K562 (cell line): ENCODE results near the gene NGDN. TPM values are rescaled to one million over a fixed set of nuclear protein-coding genes. Genes with fewer than 3 reads are reported as not detected.

Experiments used
- ATAC-seq: fragments of 200-7000 bp; cut with Tn5 transposase; 3 replicates; pipeline ENCODE4 v1.9.1; 2020; ENCODE audit warnings: moderate library complexity
- BruUV-seq: library from RNA; stranded (reverse); fragments of 400-500 nt; replicated peaks from 2 replicates; lab custom pipeline; 2021; lab: Mats Ljungman, UMichigan
- CTCF ChIA-PET: fragments of 300-600 bp; formaldehyde crosslinking; extraction: SDS; loops from one replicate; lab custom pipeline; 2021; ENCODE audit warnings: low intra/inter-chr PET ratio; lab: Yijun Ruan, JAX
- POLR2A ChIA-PET: fragments of 300-600, 350-650 bp; sonication (Branson Sonifier 250); formaldehyde crosslinking; extraction: SDS; loops from one replicate; lab custom pipeline; 2021; ENCODE audit warnings: antibody characterized with exemption, inconsistent platforms; lab: Yijun Ruan, JAX
- DNase-seq, 4 experiments: peaks; one replicate each; pipeline versions ENCODE4 v3.0.0 to v3.0.0-alpha.2; 2011 to 2018; ENCODE audit warnings: low spot score in 3 of 4, mixed read lengths in 3 of 4; ENCODE audit errors: extremely low read depth in 1 of 4
- FAIRE-seq: peaks from 2 replicates; lab custom pipeline; 2011; peaks lifted over from hg19 to GRCh38; lab: Jason Lieb, UNC
- H2AFZ ChIP-seq: 2 replicates; pipeline ENCODE4 v1.6.0; 2011; ENCODE audit warnings: low read depth, low read length, control low read depth, inconsistent platforms
- H3K27ac ChIP-seq: fragments of 200-600 bp; 3 replicates; pipeline ENCODE4 v1.8.0; 2011; ENCODE audit warnings: low read depth, mild to moderate bottlenecking, control low read depth, inconsistent platforms, low read length, moderate library complexity, mixed read lengths; ENCODE audit errors: extremely low read depth
- H3K27me3 ChIP-seq, 2 experiments: fragments of 300-600 bp in 1 of 2; 2 replicates in 1 of 2; 3 replicates in 1 of 2; pipeline versions ENCODE4 v1.6.0 to v1.8.0; 2011; ENCODE audit warnings: inconsistent platforms in 2 of 2, low read length in 2 of 2, mild to moderate bottlenecking in 1 of 2, mixed read lengths in 1 of 2, moderate library complexity in 1 of 2; ENCODE audit not compliant: control insufficient read depth in 2 of 2, insufficient read depth in 2 of 2
- H3K36me3 ChIP-seq: fragments of 300-600 bp; 3 replicates; pipeline ENCODE4 v1.8.0; 2011; ENCODE audit warnings: mild to moderate bottlenecking, low read length, inconsistent platforms; ENCODE audit not compliant: control insufficient read depth, insufficient read depth
- H3K4me1 ChIP-seq, 2 experiments: fragments of 200-600 bp in 1 of 2; replicated peaks in 1 of 2; 2 replicates in 1 of 2; 3 replicates in 1 of 2; pipeline versions ENCODE4 v1.5.1 to v1.8.0; 2011; ENCODE audit warnings: inconsistent platforms in 2 of 2, low read length in 2 of 2, mild to moderate bottlenecking in 1 of 2, mixed read lengths in 1 of 2, moderate library complexity in 1 of 2; ENCODE audit not compliant: control insufficient read depth in 2 of 2, insufficient read depth in 2 of 2
- H3K4me2 ChIP-seq: 2 replicates; pipeline ENCODE4 v1.6.1; 2011; ENCODE audit warnings: low read length, control low read depth, inconsistent platforms, mixed read lengths; ENCODE audit not compliant: insufficient read depth
- H3K4me3 ChIP-seq: fragments of 200-600 bp; sonication (generic), shearing (Covaris generic); 2 replicates; pipeline ENCODE4 v1.5.1; 2016; ENCODE audit warnings: control low read depth, inconsistent platforms
- H3K79me2 ChIP-seq: fragments of 200-600 bp; 3 replicates; pipeline ENCODE4 v1.8.0; 2011; ENCODE audit warnings: low read length, inconsistent platforms; ENCODE audit not compliant: control insufficient read depth, insufficient read depth
- H3K9ac ChIP-seq, 2 experiments: 2 replicates each; pipeline versions ENCODE4 v1.6.0 to v1.6.1; 2011; ENCODE audit warnings: low read depth in 2 of 2, low read length in 2 of 2, control low read depth in 1 of 2, inconsistent platforms in 1 of 2, mild to moderate bottlenecking in 1 of 2, mixed read lengths in 1 of 2; ENCODE audit not compliant: insufficient read depth in 1 of 2
- H3K9me1 ChIP-seq: one replicate; pipeline ENCODE4 v1.6.0; 2011; ENCODE audit warnings: inconsistent platforms, mild to moderate bottlenecking, low read length, moderate library complexity; ENCODE audit not compliant: control insufficient read depth, insufficient read depth
- H3K9me3 ChIP-seq: replicated peaks from 2 replicates; pipeline ENCODE4 v1.5.1; 2011; ENCODE audit warnings: low read depth, low read length, inconsistent platforms; ENCODE audit not compliant: control insufficient read depth, insufficient read depth
- H4K20me1 ChIP-seq: replicated peaks from 2 replicates; pipeline ENCODE4 v1.6.1; 2011; ENCODE audit warnings: low read length, inconsistent platforms, mixed read lengths; ENCODE audit not compliant: control insufficient read depth, insufficient read depth
- CBX5 ChIP-seq: IDR thresholded peaks from 2 replicates; pipeline ENCODE4 v1.6.1; 2014; ENCODE audit warnings: low read depth, borderline replicate concordance
- NCOA4 ChIP-seq: fragments of 450-650 bp; IDR thresholded peaks from 2 replicates; pipeline ENCODE4 v1.6.1; 2018; ENCODE audit warnings: mild to moderate bottlenecking; ENCODE audit not compliant: partially characterized antibody
- WGBS: fragments of 100-300 bp; shearing (Covaris generic); methylation state at CpG from one replicate; pipeline ENCODE4 v1.1.6; 2016; ENCODE audit warnings: low coverage, mixed read lengths; ENCODE audit not compliant: insufficient coverage; ENCODE audit errors: missing lambda C conversion rate; 5-methylcytosine and 5-hydroxymethylcytosine counted together
- in situ Hi-C: fragments of 300-500 bp; cut with MboI; formaldehyde crosslinking; loops from 4 replicates; pipeline ENCODE4 v1.15.0; 2018; ENCODE audit warnings: inconsistent platforms, mixed read lengths
- intact Hi-C: fragments of 100-400 bp; cut with micrococcal nuclease; formaldehyde crosslinking; loops from 2 replicates; pipeline ENCODE4 v1.14.2; 2022
- polyA plus RNA-seq, 8 experiments: library from polyadenylated mRNA; depleted of rRNA in 4 of 8; stranded (reverse) in 5 of 8; unstranded in 3 of 8; fragments of >200 nt; fragmentation: Nextera tagmentation in 2 of 8; fragmentation: Illumina TruSeq in 1 of 8; extraction: Ambion mirVana in 2 of 8; extraction: Trizol in 1 of 8; gene quantifications; 2 replicates each; pipeline versions ENCODE4 v1.2.1 to v1.2.3, GENCODE V29; 2011 to 2014; ENCODE audit warnings: inconsistent platforms in 1 of 8, missing spikeins in 1 of 8
- total RNA-seq, 7 experiments: library from RNA; depleted of rRNA in 6 of 7; stranded (reverse); fragments of >200 nt in 6 of 7; fragmentation: Illumina TruSeq in 2 of 7; extraction: Trizol in 2 of 7; gene quantifications; 2 replicates each; pipeline versions ENCODE4 v1.2.1 to v1.2.3, GENCODE V29; 2011 to 2021; ENCODE audit warnings: low replicate concordance in 1 of 7
- TF ChIP-seq, protein P1 (sequence below): IDR thresholded peaks from 2 replicates; pipeline ENCODE4 v1.6.1; 2011; ENCODE audit not compliant: insufficient read length; ENCODE audit errors: extremely low read depth
- TF ChIP-seq, protein P2 (sequence below): sonication (generic); formaldehyde crosslinking; IDR thresholded peaks from 2 replicates; pipeline ENCODE4 v1.8.1; 2022; ENCODE audit warnings: missing genetic modification reagents
- TF ChIP-seq, protein P3 (sequence below), 2 experiments: fragments of 200-800 bp in 1 of 2; sonication (Bioruptor generic) in 1 of 2; sonication (generic) in 1 of 2; formaldehyde crosslinking in 1 of 2; IDR thresholded peaks in 1 of 2; conservative IDR thresholded peaks in 1 of 2; 2 replicates each; pipeline versions ENCODE4 v1.5.0 to v1.6.1; 2016 to 2020; ENCODE audit warnings: missing compliant biosample characterization in 1 of 2, missing genetic modification characterization in 1 of 2, missing genetic modification reagents in 1 of 2

The NGDN gene
- total and polyA plus RNA-seq, 9 of the 15 experiments (the other 6 are each of a cell fraction or from before 2014, with no cell fraction given), result 42.9 to 195 (median 74.9) TPM

DNA sequence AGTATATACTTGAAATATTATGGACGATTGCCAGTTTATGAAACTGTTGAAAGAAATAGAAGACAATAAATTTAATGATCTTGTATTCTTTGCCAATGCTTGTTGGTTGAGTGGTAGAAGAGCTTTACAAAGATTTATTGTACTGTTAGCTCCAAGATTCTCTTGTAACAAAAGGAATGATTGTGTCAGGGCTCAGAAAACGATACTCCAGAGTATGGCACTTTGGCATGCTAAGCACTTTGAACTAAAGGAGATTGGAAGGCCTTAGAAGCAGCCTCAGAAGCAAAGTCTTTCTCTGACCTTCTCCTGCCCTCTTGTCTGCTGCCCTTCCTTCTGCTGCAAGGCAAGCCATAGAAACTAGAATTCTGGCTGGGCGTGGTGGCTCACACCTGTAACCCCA, 4.2 kb upstream of the NGDN start:
- peaks cover 1% of the 10 kb centered on the region; the same call in 1 of the 3 replicates for H3K36me3 ChIP-seq
- H2AFZ ChIP-seq, result no peak overlapping the region
- CTCF ChIA-PET, result no interaction called here
- no peak for DNase-seq
- peaks cover 2 to 3% of the 10 kb centered on the region in 2 experiments; a peak in 2 of 5 replicates for H3K4me1 ChIP-seq
- TF ChIP-seq NCOA4, result no peak
- TF ChIP-seq CBX5, result no peak
- TF ChIP-seq, protein P1, sequence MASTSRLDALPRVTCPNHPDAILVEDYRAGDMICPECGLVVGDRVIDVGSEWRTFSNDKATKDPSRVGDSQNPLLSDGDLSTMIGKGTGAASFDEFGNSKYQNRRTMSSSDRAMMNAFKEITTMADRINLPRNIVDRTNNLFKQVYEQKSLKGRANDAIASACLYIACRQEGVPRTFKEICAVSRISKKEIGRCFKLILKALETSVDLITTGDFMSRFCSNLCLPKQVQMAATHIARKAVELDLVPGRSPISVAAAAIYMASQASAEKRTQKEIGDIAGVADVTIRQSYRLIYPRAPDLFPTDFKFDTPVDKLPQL, result no peak
- TF ChIP-seq, protein P2, sequence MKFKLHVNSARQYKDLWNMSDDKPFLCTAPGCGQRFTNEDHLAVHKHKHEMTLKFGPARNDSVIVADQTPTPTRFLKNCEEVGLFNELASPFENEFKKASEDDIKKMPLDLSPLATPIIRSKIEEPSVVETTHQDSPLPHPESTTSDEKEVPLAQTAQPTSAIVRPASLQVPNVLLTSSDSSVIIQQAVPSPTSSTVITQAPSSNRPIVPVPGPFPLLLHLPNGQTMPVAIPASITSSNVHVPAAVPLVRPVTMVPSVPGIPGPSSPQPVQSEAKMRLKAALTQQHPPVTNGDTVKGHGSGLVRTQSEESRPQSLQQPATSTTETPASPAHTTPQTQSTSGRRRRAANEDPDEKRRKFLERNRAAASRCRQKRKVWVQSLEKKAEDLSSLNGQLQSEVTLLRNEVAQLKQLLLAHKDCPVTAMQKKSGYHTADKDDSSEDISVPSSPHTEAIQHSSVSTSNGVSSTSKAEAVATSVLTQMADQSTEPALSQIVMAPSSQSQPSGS (CRISPR knock-in tag), result no peak
- TF ChIP-seq, protein P3, sequence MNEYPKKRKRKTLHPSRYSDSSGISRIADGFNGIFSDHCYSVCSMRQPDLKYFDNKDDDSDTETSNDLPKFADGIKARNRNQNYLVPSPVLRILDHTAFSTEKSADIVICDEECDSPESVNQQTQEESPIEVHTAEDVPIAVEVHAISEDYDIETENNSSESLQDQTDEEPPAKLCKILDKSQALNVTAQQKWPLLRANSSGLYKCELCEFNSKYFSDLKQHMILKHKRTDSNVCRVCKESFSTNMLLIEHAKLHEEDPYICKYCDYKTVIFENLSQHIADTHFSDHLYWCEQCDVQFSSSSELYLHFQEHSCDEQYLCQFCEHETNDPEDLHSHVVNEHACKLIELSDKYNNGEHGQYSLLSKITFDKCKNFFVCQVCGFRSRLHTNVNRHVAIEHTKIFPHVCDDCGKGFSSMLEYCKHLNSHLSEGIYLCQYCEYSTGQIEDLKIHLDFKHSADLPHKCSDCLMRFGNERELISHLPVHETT (CRISPR knock-in tag; conservative IDR thresholded peaks at IDR 0.05 in 1 of 2, IDR thresholded peaks at IDR 0.05 in 1 of 2), result no peak
- H3K4me2 ChIP-seq, result no peak overlapping the region
- no peak overlapping the region for H3K27ac ChIP-seq
- H3K9me1 ChIP-seq, result no peaks in the 10 kb centered on the region
- no peaks in the 10 kb centered on the region for H4K20me1 ChIP-seq
- in situ Hi-C loops (no loop called here), intact Hi-C loops (no loop called here)
- no peak overlapping the region for H3K9ac ChIP-seq
- no peak for FAIRE-seq
- BruUV-seq, result no TSS peak
- no peak for ATAC-seq
- H3K27me3 ChIP-seq, result no peaks in the 10 kb centered on the region
- WGBS, result 60% methylated on average over 3 of the region's 3 CpGs
- H3K4me3 ChIP-seq, result no peak overlapping the region
- peaks cover 9% of the 10 kb centered on the region for H3K9me3 ChIP-seq
- POLR2A ChIA-PET, result interaction anchor here (0.6 kb wide), 1 partner anchor 551 kb away, joined by 3 read pairs; no protein-coding TSS in a partner anchor
- H3K79me2 ChIP-seq, result peaks cover 8% of the 10 kb centered on the region
